ENCODE results near the gene EIF4E3.

The EIF4E3 gene

GRCh38 chr3:71689291-71689690, 35.9 kb downstream of the EIF4E3 start:
- no peak for DNase-seq

GRCh38 chr3:71688121-71688520, 37.1 kb downstream of the EIF4E3 start:
- no peak for DNase-seq

- DNase-seq: no peak
Measured at GRCh38 chr3:71685686-71686085, 39.5 kb downstream of the EIF4E3 start.

GRCh38 chr3:71684757-71685386, 40.3 kb downstream of the EIF4E3 start:
- no peak for DNase-seq

DNA sequence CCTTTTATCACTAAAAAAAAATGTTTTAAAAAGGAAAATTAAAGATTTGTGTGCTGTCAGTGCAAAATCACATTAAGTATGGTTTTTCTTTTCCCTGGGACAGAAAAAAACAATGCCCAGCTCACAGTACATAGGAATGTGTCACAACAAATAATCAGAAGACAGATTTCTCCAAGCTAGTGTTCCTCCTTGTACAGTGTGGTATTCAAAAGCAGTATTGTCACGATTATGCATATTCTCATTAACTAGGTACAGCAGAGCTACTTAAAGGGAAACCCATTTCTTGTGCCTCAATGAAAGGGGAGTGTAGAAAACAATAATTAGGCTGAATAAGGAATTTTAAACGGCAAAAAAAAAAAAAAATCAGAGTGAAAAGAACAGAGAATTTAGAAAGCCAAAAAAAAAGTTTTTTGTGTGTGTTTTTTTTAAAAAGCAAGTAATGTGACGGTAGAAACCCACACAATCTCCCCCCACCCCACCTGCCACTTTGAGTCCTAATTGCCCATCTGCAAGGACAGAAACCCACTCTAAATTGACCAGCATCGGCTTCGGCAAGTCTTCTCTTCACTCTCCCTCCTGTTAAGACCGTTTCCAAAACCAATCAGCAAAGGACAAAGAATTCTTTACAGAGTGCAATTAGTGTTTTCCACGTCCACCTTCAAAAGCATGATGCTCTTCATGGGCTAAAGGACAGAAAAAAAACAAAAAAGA, 41.0 kb downstream of the EIF4E3 start:
- DNase-seq: no peak

DNA sequence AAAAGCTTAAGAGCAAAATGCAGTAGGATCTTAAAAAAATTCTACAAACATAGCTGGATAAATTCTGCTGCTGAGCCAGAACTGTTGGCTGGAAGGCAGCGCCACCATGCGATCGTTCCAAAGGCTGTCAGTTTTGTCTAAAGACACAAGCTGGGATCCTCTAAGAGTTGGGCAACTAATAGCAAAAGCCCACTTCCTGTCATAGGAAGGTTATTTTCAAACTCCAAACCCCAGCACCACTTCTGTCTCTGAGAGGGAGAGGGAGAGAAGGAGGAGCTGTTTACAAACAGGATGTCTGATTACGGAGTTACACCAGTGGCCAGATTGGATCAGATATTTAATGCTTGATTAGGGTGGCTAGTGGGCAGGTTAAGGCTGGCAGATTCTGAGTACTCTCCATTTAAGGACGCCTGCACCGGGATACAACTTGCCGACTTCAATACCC, 44.0 kb downstream of the EIF4E3 start:
- peak in 4 of 6 experiments; percentile 4 to 20 (median 8) for DNase-seq

DNA sequence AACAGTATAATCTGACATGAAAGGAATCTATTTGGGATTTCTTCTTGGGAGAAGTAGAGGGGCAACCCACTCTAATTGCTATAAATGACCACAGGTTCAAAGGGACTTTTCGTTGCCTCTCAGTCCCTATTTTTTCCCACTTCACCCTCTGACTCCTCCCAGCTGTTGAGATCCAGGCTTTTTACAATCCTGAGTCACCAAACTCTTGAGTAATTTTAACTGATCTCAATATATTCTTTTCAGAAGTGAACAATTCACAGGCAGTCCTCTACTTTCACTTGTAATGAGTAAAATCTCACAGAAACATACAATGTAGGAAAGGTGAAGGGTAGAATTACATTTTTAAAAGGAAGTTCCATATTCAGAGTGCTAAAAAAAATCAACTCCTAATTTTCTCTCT, 44.6 kb downstream of the EIF4E3 start:
- no peak for DNase-seq

DNA sequence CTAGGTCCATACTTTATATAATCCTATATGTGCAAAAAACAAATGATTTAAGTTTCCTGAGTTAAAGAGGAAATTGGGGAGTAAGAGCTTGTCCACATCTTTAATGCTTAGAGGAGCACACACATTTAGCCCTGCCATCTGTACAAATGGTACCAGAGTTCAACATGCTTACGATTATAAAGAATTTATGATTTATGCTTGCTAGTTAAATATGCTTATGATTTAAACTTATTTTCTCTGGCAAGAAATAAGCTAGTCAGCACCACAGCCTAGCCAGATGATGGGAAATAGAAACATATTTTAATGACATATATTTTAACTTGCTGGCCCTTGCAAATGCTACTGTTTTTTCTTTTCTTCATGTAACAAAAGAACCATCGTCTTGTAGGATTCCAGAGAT, 48.3 kb downstream of the EIF4E3 start:
- DNase-seq: no peak

DNA sequence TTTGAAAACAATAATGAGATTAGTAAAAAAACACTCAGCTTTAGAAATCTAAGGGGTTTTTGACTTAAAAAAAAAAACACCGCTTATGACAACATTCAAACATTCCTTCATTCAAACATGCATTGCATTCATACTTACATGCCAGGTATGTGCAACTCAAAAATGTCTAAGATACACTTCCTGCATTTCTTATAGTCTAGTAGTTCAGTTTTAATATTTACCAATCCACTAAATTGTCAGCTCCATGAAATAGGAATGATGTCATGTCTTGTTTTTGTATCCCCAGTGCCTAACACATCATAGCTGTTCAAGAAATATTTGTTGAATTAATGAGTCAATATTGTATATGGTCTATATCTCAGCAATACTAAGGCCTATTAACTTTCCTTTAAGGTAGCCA, 51.7 kb downstream of the EIF4E3 start:
- DNase-seq: no peak

- no peak for DNase-seq
Measured at GRCh38 chr3:71672807-71673206, 52.4 kb downstream of the EIF4E3 start.

- DNase-seq: no peak
Measured at GRCh38 chr3:71672340-71672739, 52.9 kb downstream of the EIF4E3 start.

DNA sequence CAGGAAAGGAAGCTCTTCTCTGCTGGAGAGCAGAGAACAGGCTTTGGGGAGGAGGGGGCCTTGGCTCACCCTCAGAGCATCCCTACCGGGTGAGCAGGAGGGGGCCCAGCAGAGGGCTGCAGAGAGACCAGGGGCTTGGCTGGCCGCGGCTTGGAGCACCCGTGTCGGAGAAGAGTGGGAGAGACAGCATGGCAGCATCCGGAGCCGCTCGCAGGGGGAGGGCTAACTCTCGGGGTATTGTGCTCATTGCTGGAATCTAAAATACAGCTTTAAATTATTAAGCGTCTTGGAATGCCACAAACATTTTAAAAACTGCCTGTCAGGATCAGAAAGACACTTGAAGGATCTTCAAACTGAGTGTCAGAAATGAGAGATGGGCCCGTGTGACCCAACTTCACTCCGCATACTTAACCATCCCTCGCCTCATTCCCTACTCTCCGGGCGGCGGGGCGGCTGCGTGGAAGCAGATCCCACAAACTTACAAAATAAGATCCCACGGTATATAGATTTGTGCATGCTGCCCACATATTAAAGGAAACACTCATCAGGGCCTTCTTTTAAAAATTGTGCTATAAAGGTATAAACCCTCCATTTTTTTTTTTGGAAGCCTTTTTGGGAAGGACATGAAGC, 53.9 kb downstream of the EIF4E3 start:
- DNase-seq: no peak

DNA sequence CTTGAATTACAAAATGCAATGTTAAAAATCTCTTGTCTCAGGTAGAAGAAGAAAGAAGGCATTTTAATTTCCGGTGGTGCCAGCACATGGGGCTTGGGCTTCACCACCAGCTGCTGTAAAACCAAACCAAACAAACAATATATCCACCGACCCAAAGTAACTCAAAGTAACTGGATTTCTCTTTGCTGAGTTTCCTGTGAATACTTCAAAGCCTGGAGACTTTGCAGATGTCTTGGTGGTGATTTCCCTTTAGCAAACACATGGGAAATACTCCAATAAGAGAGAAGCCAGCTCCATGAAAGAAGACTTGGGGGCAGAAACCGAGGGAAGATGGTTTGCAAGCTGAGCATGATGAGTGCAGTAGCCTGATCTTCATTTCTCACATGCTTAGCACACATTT, 62.6 kb downstream of the EIF4E3 start:
- DNase-seq: peak in 2 of 6 experiments; percentile 11 to 29

GRCh38 chr3:71662056-71662455, 63.1 kb downstream of the EIF4E3 start:
- no peak for DNase-seq

- no peak for DNase-seq
Measured at GRCh38 chr3:71659864-71660591, 65.2 kb downstream of the EIF4E3 start.

DNA sequence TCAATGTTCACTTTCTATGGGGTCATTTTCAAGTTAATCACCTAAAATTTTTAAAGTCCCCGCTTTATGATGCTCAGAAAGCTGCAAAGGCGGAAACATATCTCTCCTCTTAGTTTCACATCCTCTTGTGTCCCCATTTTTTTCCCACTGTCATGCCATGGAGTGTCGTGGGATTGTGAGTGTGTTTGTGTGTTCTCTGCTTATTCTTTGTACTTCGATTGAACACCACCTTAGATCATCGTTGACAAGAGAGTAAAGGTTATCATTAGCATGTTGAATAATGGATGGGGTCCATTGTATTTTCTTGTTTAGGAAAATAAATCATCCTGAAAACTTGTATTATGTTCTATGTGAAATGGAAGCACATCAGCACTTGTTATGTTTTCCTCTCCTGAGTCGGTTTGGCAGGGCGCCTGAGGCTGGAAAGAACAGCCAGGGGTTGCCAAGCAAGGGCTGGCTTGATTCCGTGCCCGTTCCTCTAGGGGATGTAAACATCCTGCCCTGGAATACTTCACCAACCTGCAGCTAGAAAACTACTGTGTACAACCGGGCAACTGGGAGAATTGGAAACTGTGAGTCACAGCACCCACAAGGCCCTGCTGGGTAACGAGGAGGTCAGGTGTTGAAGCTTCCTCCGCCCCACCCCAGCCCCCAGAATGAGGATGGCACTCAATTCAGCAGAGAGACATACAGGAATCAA, 67.2 kb downstream of the EIF4E3 start:
- DNase-seq: no peak

GRCh38 chr3:71655061-71655460, 70.1 kb downstream of the EIF4E3 start:
- DNase-seq: no peak

DNA sequence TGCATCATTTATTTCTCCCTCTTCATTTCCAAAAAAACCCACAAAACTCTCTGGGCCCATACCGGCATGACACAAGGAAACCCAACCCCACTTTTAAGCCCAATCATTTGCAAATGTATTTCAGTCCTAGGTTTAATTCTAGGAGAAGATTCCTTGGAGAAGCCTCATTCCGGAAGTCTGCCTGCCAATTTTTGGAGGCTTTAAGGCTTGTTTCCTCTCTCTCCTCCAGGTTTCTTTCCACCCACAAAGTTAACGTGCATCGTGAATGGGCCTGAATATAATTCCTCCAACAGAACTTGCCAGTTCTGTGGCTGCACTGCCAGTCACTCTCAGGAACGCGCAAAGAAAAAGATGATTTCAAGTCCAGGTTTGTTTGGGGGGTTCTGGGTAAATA, 71.8 kb downstream of the EIF4E3 start:
- DNase-seq: no peak

GRCh38 chr3:71652781-71653413, 72.3 kb downstream of the EIF4E3 start:
- DNase-seq: peak in 2 of 6 experiments; percentile 13 to 34

- no peak for DNase-seq
Measured at GRCh38 chr3:71651625-71652024, 73.6 kb downstream of the EIF4E3 start.

GRCh38 chr3:71650372-71650771, 74.8 kb downstream of the EIF4E3 start:
- DNase-seq: no peak

DNA sequence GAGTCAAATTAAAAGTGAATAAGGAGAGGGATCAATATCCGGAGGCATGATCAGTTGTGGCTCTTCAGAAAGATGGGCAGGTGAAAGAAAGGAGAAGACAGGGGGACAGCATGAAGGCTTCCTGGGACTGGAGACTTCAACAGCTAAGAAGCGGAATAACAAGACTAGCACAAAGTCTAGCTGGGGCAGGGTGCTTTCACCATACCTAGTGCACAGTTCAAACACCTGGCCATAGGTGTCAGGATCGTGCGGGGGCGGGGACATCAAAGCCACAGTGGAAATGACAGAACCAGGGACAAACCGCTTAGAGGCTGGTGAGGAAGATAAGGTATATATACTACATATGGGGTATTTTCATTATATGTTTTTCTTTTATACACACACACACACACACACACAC, 75.4 kb downstream of the EIF4E3 start:
- DNase-seq: no peak

Measured in stimulated activated naive CD4-positive, alpha-beta T cell (primary cell).